Keratinocyte (primary cell): ENCODE measurements around the gene CACNA1C.

Source experiments
- EZH2 ChIP-seq: IDR thresholded peaks from one replicate; pipeline ENCODE4 v1.6.1; 2012; ENCODE audit warnings: inconsistent platforms, mild to moderate bottlenecking, low read length, moderate library complexity
- TF ChIP-seq, protein P1 (sequence below), 3 experiments: IDR thresholded peaks in 1 of 3; conservative IDR thresholded peaks in 1 of 3; optimal IDR thresholded peaks in 1 of 3; 2 replicates in 2 of 3; 3 replicates in 1 of 3; pipeline versions ENCODE3 to v1.5.1; 2011; ENCODE audit warnings: low read length in 3 of 3, mild to moderate bottlenecking in 3 of 3, moderate library complexity in 2 of 3, control low read depth in 1 of 3, inconsistent platforms in 1 of 3; ENCODE audit not compliant: insufficient read depth in 2 of 3; ENCODE audit errors: extremely low read depth in 1 of 3

DNA sequence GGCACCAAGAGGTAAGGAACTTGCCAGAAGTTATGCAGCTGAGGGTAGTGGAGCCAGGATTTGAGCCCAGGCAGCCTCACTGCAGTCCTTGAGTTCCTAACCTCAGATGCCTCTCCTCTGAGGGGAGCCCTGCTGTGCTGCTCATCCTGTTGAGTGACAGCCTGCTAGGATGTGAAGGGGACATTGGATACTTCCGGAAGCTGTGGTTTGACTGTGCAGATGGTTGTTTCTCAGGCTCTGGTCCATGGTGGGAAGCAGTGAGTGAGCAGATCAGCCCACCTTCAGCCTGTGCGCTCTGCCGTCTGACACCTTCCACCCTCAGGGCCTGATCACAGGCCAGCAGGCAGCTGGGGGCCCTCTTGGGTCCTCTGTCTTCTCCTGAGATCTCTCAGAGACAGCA is 253.2 kb downstream of the CACNA1C start:
- TF ChIP-seq EZH2 = no peak
- TF ChIP-seq, protein P1, sequence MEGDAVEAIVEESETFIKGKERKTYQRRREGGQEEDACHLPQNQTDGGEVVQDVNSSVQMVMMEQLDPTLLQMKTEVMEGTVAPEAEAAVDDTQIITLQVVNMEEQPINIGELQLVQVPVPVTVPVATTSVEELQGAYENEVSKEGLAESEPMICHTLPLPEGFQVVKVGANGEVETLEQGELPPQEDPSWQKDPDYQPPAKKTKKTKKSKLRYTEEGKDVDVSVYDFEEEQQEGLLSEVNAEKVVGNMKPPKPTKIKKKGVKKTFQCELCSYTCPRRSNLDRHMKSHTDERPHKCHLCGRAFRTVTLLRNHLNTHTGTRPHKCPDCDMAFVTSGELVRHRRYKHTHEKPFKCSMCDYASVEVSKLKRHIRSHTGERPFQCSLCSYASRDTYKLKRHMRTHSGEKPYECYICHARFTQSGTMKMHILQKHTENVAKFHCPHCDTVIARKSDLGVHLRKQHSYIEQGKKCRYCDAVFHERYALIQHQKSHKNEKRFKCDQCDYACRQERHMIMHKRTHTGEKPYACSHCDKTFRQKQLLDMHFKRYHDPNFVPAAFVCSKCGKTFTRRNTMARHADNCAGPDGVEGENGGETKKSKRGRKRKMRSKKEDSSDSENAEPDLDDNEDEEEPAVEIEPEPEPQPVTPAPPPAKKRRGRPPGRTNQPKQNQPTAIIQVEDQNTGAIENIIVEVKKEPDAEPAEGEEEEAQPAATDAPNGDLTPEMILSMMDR (optimal IDR thresholded peaks at IDR 0.05 in 1 of 3, IDR thresholded peaks at IDR 0.05 in 1 of 3, conservative IDR thresholded peaks at IDR 0.05 in 1 of 3; ENCODE audit: extremely low read depth in 1 of 3, insufficient read depth in 2 of 3, low read length in 3 of 3) = no peak
